BE2C (cell line): ENCODE measurements around the gene PLIN5.

Source experiments
- DNase-seq: peaks from one replicate; pipeline ENCODE4 v3.0.0-alpha.2; 2020
- H3K27me3 ChIP-seq: fragments of 250-450 bp; sonication (Bioruptor Pico); 2 replicates; pipeline ENCODE4 v1.5.1; 2020; ENCODE audit warnings: mild to moderate bottlenecking
- H3K36me3 ChIP-seq: fragments of 250-450 bp; sonication (Bioruptor Pico); 2 replicates; pipeline ENCODE4 v1.5.1; 2020; ENCODE audit warnings: mild to moderate bottlenecking
- H3K4me1 ChIP-seq: fragments of 250-450 bp; sonication (Bioruptor Pico); 2 replicates; pipeline ENCODE4 v1.5.1; 2020
- H3K4me3 ChIP-seq: 2 replicates; pipeline ENCODE4 v1.5.1; 2011; ENCODE audit warnings: low read depth, low read length
- H3K9me3 ChIP-seq: fragments of 250-450 bp; sonication (Bioruptor Pico); 2 replicates; pipeline ENCODE4 v1.5.1; 2020
- CTCF ChIP-seq: IDR thresholded peaks from 2 replicates; pipeline ENCODE4 v1.5.1; 2012; ENCODE audit warnings: mild to moderate bottlenecking, low read depth, low read length

The PLIN5 gene

DNA sequence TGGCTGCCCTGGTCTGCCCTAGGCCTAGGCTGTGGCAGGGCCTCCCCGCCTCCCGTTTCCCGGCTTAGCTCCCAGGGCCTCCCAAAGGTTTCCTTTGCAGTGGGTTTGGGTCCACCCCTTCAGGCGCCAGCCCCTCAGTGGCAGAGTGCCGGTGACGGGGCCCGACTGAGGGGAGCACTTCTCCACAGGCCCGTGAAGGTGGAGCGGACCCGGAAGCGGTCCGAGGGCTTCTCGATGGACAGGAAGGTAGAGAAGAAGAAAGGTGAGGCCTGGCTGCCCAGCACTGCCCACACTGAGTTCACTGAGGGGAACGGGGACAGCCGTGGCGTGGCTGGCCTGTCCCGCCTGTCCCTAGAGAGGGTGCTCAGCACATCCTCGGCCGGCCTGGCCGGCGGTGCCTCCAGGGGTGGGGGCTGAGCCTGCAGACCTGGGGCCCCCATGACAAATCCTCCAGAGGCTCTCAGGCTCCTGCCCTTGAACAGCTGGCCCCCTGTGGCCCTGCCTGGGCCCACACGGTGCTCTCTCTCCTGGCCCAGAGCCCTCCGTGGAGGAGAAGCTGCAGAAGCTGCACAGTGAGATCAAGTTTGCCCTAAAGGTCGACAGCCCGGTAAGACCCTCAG, 37.1 kb downstream of the PLIN5 start:
- H3K27me3 ChIP-seq, result no peaks in the 10 kb centered on the region
- H3K4me3 ChIP-seq, result no peak overlapping the region
- no peaks in the 10 kb centered on the region for H3K9me3 ChIP-seq
- no peaks in the 10 kb centered on the region for H3K4me1 ChIP-seq
- peaks cover 62% of the 10 kb centered on the region for H3K36me3 ChIP-seq
- no peak for DNase-seq
- no peak for TF ChIP-seq CTCF

DNA sequence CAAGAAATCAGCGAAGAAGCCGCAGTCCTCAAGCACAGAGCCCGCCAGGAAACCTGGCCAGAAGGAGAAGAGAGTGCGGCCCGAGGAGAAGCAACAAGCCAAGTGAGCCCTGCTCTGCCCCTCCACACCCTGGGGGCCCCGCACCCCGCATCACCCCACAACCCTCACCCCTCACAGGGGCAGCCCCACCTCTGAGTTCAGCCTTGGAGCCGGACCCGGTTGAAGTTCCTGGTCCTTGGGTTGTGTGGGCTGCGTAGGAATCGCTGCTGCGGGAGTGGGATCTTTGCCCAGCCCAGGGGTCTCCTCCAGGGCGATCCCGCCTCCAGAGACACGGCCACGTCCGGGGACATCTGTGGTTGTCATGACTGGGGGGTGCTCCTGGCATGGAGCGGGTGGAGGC, 38.7 kb downstream of the PLIN5 start:
- TF ChIP-seq CTCF, result no peak
- peaks cover 68% of the 10 kb centered on the region for H3K36me3 ChIP-seq

GRCh38 chr19:4495471-4495870, 39.6 kb downstream of the PLIN5 start:
- Histone ChIP-seq H3K4me3 (no peak overlapping the region), H3K36me3 (peaks cover 64% of the 10 kb centered on the region)
- no peak for DNase-seq

More for the DNA sequence above, 38.7 kb downstream of the PLIN5 start:
- Histone ChIP-seq H3K9me3 (peaks cover 6% of the 10 kb centered on the region; the same call in 1 of the 2 replicates), H3K4me1 (no peaks in the 10 kb centered on the region), H3K27me3 (no peaks in the 10 kb centered on the region), H3K4me3 (no peak overlapping the region)
- no peak for DNase-seq

DNA sequence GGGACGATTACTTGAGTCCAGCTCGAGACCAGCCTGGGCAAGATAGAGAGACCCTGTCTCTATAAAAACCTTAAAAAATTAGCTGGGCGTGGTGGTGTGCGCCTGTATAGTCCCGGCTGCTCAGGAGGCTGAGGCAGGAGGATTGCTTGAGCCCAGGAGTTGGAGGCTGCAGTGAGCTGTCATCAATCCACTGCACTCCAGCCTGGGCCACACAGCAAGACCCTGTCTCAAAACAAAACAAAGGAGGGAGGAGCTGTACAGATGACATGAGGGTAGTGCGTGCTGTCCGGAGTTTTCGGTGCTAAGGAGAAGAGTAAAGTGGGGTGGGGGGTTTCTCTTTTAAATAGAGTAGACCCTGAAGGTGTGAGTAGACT, 40.3 kb downstream of the PLIN5 start:
- Histone ChIP-seq H3K4me1 (no peaks in the 10 kb centered on the region), H3K27me3 (no peaks in the 10 kb centered on the region), H3K9me3 (peaks cover 6% of the 10 kb centered on the region; the same call in 1 of the 2 replicates), H3K36me3 (peaks cover 70% of the 10 kb centered on the region), H3K4me3 (no peak overlapping the region)
- no peak for DNase-seq
- TF ChIP-seq CTCF, result no peak

More at GRCh38 chr19:4495471-4495870, 39.6 kb downstream of the PLIN5 start:
- no peaks in the 10 kb centered on the region for H3K27me3 ChIP-seq
- H3K9me3 ChIP-seq, result peaks cover 6% of the 10 kb centered on the region; the same call in 1 of the 2 replicates
- no peak for TF ChIP-seq CTCF
- H3K4me1 ChIP-seq, result no peaks in the 10 kb centered on the region

DNA sequence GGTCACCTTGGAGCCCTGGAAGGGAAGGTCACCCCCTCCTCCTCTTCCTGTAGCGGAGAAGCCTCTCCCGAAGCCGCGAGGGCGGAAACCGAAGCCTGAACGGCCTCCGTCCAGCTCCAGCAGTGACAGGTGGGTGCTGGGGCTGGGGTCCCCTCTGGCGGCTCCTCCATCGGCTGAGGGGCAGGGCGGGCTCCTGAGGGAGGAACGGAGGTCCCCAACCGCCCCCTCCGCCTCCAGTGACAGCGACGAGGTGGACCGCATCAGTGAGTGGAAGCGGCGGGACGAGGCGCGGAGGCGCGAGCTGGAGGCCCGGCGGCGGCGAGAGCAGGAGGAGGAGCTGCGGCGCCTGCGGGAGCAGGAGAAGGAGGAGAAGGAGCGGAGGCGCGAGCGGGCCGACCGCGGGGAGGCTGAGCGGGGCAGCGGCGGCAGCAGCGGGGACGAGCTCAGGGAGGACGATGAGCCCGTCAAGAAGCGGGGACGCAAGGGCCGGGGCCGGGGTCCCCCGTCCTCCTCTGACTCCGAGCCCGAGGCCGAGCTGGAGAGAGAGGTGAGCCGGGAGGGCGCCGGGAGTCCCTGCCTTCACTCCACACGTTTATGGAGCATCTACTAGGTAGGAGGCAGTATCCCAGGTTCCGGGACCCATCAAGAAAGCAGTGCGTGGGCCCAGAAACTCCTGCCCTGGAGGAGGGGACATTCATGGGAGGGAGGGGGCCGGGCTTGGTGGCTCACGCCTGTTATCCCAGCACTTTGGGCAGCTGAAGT, 40.9 kb downstream of the PLIN5 start:
- no peak for TF ChIP-seq CTCF
- peaks cover 76% of the 10 kb centered on the region for H3K36me3 ChIP-seq
- H3K9me3 ChIP-seq, result peaks cover 6% of the 10 kb centered on the region; the same call in 1 of the 2 replicates
- H3K4me3 ChIP-seq, result no peak overlapping the region
- H3K4me1 ChIP-seq, result no peaks in the 10 kb centered on the region
- no peak for DNase-seq
- H3K27me3 ChIP-seq, result no peaks in the 10 kb centered on the region
